GM19240 (cell line): Measurements from ENCODE around the gene EXD1.
A peak's percentile ranks its signal among the peaks of the same experiment; 100 is the strongest.
"Not testable (repeated sequence)": the region's sequence is repeated elsewhere in the genome, so short reads cannot be mapped to it uniquely, and the experiment has no call there.

Experiments used
- DNase-seq: peaks from one replicate; pipeline ENCODE4 v3.0.0; 2011; ENCODE audit warnings: low spot score; ENCODE audit not compliant: insufficient read length

The EXD1 gene, protein sequence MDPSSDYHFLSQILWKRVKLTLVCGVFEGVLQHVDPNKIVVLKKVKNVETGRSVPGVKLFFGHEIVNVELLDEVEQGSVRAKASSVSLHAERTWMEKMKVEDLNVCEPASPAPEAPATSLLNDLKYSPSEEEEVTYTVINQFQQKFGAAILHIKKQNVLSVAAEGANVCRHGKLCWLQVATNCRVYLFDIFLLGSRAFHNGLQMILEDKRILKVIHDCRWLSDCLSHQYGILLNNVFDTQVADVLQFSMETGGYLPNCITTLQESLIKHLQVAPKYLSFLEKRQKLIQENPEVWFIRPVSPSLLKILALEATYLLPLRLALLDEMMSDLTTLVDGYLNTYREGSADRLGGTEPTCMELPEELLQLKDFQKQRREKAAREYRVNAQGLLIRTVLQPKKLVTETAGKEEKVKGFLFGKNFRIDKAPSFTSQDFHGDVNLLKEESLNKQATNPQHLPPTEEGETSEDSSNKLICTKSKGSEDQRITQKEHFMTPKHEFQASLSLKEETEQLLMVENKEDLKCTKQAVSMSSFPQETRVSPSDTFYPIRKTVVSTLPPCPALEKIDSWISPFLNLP

DNA sequence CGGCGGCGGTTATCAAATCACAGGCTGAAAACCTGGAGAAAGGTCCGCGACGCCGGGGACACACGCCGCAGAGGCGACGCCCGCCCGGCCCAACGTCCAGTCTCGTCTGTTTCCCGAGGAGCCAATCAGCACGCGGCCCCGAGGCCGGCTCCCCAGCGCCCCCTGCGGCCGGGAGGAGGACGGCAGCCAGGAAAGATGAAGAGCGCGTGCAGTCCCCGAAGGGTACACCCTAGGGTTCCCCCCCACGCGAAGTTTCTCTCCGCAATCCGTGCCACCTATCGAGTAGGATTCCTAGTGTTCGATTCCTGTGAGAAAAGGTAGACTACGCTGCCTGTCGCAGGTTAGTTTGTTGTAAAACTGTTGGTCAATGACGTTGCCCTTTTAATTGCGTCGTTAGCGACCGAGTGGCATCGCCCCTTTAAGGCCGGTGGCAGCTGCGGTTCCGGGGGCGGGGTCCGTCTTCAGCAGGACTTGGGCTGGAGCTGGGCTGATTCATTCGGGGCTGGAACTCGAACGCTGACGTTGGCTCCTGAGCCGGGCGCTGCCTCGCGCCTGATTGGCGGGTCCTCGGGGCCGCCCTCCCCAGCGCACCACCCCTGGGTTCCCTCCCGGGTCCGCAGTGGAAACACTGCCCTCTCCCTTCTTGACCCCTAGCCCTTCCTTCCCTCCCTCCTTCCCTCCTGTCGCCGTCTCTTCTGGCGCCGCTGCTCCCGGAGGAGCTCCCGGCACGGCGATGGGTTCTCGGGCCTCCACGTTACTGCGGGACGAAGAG is at the start of gene EXD1, which contains the start of gene CHP1:
Gene EXD1 (minus strand): TSS at position 108 of the 772 bp plus-strand sequence. CDS start 4,182 bp downstream, outside the sequence.
Gene CHP1 (plus strand): TSS at position 619 of the 772 bp plus-strand sequence. CDS start 115 bp downstream, at position 734.
- DNase-seq, result peak; percentile 90

DNA sequence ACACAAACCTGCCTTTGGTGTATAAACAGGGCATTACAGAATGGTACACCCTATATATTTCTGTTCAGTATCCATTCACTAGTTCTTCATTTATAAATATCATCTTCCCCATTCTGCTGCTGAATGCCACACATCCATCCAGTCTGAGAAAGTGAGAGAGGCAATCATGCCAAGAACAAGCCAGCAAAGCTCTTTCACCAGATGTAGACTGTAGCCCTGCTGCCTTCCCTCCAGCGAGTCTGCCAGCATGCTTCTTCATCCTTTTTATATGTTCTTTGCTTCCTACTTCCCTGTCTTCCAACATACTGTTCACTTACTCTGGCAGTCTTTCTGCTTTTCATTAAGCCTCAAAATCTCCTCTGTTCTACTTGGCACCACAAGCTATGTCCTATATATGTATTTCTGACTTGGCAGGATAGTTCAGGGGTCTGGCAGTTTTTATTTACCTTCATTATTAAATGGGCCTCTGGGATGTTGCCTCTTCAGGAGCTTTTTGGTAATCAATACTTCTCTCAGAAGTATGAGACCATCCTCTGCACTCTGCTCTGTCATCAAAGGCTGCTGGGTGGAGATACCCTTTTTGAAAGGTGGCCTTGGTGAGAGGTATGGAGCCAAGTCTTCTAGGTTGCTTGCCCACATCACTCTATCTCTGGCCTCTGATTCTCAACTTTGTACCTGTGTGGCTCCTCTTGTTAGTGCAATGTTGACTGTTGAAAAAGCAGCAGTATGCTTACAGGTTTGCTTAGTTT is 49.2 kb upstream of the EXD1 start:
- no peak for DNase-seq

DNA sequence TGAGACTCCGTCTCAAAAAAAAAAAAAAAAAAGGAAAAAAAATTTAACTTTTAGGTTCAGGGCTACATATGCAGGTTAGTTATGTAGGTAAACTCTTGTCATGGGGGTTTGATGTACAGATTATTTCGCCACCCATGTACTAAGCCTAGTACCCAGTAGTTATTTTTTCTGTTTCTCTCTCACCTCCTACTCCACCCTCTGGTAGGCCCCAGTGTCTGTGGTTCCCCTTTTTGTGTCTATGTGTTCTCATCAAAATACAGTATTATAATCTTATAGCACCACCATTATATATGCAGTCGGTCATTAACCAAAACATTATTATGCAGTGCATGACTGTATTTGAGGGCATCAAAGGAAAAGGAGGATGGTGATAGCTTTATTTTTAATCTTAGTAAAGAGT is 47.8 kb upstream of the EXD1 start:
- no peak for DNase-seq

DNA sequence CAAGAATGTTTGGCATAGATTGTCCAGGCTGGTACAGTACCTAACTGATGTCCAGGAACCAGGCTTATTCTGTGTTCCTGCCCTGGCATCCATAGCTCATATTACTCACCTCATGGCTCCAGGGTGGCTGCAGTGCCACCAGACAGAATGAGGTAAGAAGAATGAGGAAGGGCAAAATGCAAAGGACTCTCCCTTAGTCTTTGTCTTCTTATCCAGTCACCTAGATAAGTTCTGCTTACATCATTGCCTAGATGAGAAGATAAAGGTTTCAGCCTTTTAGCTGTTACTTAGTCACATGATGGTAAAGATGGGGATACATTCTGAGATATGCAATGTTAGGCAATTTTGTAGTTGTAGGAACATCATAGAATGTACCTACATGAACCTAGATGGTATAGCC is 46.3 kb upstream of the EXD1 start:
- no peak for DNase-seq

DNA sequence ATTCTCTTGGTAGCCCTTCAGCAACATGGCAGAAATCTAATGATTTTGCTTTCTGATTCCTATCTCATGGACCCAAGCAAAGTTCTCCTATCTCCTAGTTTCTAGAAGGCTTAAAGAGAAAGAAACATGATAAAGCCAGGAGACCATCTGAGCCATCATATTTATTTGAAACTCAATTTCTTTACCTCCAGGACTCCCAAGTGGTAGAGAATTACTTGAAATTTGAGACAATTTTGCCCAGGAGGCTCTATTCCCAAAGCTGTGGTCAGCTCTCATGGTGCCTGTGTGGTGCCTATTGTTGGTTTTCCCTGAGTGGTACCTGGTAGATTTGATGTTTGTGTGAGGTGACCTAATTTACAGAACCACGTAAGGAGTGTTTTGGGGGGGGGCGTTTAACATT is 39.3 kb upstream of the EXD1 start:
- no peak for DNase-seq

DNA sequence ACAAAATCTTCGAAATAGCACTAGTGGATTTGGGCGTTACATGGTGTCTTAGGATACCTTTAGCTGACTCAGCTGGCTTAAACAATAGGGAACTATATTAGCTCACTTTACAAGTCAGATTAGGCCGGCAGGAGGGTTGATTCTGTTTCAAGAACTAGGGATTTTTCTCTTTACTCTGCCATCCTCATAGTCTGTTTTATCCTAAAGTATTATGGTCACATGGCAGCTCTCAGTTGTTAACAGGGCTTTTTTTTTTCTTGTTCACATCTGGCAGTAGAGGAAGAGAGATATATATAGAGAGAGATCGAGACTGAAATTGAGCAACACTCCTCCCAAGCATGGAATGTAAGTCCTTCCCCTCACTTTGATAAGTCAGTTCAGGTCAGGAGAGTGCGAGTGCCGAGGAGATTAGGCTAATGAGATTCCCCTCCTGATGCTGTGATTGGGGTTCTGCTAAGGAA is 33.4 kb upstream of the EXD1 start:
- DNase-seq, result no peak

DNA sequence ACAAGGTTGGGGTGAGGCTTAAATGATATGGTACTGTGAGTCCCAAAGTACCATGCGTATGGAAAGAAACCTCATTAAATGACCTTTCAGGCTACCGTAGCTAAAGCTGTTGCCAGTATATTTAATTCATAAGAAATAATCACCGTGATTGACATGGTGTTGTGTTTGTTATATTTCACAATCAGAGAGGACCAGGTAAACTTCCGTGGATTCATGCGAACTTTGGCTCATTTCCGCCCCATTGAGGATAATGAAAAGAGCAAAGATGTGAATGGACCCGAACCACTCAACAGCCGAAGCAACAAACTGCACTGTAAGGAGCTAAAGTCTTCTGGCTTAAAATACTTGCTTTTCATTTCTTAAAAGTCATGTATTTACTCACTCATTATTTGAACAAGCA is 32.0 kb upstream of the EXD1 start:
- no peak for DNase-seq

DNA sequence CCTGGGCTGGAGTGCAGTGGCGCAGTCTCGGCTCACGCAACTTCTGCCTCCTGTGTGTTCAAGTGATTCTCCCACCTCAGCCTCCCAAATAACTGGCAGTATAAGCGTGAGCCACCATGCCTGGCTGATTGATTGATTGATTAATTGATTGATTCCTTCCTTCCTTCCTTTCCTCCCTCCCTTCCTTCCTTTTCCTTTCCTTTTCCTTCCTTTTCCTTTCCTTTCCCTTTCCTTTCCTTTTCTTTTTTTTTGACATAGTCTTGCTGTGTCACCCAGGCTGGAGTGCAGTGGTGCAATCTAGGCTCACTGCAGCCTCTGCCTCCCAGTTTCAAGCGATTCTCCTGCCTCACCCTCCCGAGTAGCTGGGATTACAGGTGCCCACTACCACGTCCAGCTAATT is 30.4 kb upstream of the EXD1 start:
- not testable (repeated sequence) for DNase-seq

DNA sequence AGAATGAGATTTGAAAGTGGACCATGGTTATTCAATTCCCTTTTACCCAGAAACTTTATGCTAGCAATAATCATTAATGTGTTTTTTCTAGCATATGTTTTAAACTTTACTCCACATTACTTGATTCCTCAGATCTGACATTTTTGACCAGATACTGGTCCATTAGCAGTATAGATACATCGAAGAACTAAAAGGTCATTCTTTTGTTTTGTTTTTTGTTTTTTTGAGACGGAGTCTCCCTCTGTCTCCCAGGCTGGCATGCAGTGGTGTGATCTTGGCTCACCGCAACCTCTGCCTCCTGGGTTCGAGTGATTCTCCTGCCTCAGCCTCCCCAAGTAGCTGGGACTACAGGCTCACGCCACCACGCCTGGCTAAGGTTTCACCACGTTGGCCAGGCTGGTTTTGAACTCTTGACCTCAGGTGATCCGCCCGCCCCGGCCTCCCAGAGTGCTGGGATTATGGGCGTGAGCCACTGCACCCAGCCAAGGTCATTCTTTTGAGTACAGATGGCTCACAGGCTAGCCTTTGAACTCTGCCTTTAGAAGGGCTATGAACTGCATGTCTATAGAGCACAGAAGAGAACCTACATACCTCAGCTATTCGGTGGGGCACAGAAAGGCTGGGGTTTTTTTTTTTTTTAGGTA is 29.1 kb upstream of the EXD1 start:
- DNase-seq, result no peak

DNA sequence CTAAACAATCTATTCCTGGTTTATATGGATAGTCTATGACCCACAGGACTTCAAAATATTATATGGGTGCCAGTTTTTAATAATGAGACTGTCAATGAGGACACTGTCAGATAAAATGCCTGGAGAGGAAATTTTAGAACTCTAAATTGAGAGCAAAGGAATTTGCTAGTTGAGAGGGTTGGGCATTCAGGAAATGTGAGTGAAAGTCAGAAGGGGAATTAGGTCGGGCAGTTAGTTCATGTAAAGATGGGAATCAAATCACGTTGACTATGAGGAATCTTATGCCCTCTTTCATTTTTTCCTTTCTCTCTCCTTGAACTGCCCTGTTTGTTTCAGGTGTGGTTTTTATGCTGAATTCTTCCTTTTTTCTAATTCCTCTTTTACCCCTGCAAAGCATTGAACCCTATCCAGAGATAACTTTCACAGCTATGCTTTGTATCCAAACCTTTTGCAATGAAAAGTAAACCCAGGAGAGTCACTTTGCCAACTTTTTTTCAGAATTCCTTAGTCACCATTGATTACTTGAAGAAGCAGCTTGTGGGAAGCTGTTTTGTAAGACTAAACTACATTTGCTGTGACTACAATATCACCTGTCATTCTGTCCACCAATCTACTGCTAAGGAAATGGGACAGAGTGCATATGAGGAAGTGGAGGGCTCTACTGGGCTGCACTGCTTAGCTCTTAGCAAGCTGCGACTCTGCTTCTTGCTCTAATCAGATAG is 28.4 kb upstream of the EXD1 start:
- no peak for DNase-seq

DNA sequence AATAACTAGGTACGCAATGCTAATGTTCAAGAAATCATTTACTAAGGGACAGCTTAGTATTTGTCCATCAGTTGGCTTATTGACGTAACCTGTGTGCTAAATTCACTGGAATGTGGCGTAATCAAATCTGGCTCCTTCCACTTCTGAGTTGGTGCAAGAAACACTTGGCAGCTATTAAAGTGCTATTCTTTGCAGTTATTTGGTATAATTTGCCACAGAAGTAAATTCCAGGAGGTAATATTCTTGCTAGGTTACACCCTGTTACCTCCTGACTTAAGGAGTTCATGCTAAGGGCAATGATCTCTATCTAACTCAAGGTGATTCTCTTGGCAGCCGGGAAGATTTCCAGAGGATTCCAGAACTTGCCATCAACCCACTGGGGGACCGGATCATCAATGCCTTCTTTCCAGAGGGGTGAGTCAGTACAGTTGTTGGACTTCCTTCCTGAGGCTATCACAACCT is 26.1 kb upstream of the EXD1 start:
- DNase-seq, result no peak

DNA sequence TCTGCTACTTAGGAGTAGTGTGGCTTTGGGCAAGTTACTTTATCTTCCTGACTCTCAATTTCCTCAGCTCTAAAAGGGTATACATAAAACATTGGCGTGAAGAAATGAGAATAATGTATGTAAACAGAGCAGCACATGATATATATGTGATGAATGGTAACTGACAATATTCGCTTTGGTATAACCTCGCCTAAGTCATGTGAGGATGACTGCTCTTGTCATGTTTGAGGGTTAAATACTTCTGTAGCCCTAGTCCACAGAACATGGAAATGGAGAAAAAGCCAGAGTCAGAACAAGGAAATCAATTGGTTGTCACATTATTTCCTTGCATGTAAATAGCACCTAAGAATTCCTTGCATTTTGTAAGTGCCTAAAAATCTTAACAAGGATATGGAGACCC is 25.5 kb upstream of the EXD1 start:
- no peak for DNase-seq

DNA sequence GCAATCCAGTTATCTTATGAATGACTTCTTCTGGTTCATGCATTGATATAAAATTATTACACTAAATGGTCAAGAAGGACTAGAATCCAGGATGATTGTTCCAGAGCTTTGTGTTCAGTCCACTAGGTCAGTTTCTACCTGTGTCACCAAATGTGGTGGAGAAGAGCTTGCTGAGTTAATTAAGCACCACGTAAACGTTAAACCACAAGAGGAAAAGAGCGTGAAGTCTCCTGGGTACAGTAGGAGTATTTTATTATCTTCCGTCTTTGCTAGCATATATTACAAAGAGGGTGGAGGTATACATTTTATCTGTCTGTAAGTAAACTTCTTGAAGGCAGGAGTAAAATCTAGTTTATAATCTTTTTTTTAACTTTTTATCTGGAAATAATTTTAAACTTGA is 24.0 kb upstream of the EXD1 start:
- DNase-seq, result no peak

DNA sequence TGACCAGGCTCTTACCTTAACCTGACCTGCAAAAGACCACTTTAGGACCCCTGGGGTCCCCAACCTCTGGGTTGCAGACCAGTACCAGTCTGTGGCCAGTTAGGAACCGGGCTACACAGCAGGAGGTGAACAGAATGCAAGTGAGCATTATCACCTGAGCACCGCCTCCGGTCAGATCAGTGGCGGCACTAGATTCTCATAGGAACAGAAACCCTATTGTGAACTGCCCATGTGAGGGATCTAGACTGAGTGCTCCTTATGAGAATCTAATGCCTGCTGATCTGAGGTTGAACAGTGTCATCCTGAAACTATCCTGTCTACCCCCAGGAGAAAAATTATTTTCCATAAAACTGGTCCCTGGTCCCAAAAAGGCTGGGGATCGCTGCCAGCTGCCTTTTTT is 20.9 kb upstream of the EXD1 start:
- DNase-seq, result no peak

DNA sequence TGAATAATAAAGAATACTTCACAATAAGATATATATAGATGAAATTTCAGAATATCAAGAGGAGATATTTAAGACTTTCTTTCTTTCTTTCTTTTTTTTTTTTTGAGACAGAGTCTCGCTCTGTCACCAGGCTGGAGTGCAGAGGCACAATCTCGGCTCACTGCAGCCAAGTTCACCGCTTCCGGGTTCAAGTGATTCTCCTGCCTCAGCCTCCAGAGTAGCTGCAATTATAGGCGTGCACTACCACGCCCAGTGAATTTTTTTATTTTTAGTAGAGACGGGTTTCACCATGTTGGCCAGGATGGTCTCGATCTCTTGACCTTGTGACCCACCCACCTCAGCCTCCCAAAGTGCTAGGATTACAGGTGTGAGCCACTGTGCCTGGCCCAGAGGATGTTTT is 20.2 kb upstream of the EXD1 start:
- DNase-seq, result not testable (repeated sequence)

DNA sequence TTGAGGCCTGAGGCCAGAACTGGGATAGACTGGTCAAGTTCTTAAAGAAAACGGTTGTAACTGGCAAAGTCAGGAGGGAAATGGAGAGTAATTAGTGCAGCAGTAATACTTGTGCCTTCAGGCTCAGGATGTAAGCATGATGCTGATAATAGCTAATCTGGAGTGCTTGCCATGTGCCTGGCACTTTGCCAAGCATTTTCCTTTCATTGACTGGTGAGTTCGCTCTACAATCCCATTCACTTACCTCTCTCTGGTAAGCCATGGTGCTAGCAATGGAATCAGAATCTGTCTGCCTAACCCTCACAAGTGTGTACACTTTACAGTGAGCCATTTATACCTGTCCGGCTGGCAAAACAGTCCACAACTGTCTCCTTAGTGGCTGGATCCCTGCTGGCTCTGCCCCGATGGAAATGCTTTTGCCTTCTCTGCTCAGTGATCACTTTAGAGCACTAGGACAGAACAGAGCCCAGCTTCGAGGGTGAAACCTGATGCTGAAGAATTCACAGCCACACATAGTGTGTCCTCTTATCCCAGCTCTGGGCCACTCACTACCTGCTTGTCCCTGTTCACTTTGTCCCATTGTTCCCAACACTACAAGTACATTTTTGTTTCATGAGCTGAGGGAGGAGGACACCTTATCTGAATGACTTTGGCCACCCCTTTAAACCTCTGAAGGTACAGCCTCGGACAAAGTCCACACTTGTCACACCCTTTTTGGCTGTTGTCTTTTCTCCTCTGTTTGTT is 10.8 kb upstream of the EXD1 start:
- no peak for DNase-seq

DNA sequence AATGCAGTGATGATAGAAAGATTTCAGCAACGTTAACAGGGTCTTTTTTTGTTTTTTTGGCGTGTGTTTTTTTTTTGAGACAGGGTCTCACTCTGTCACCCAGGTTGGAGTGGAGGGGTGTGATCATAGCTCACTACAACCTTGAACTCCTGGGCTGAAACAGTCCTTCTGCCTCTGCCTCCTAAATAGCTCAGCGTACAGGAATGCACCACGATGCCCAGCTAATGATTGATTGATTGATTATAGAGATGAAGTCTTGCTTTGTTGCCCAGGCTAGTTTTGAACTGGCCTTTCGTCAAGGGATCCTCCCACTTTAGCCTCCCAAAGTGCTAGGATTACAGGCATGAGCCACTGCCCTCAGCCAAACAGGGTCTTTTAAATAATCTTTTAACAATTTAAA is 7.5 kb upstream of the EXD1 start:
- no peak for DNase-seq

DNA sequence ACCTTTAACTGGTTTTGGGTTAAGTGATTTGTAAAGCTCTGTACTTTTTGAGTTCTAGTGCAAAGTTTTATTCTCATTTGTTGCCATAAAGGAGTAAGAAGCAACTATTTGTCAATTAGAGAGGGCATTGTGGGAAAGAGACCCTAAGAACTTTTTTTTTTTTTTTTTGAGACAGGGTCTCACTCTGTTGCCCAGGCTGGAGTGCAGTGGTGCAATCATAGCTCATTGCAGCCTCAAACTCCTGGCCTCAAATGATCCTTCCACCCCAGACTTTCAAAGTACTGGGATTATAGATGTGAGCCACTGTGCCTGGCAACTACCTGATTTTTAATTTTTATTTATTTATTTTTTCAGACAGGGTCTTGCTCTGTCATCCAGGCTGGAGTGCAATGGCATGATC is 5.4 kb upstream of the EXD1 start:
- DNase-seq, result no peak

DNA sequence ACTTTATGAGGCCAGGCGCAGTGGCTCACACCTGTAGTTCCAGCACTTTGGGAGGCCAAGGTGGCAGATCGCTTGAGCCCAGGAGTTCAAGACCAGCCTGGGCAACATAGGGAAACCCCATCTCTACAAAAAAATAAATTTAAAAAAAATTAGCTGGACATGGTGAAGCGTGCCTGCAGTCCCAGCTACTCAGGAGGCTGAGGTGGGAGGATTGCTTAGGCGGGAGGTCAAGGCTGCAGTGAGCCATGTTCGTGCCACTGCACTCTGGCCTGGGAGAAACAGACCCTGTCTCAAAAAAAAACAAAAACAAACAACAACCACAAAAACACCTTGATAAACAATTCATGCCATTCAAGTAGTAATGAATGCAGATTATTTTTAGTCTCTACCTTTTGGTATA is 4.7 kb upstream of the EXD1 start:
- not testable (repeated sequence) for DNase-seq
